ENCODE results near the gene FEV.

DNA sequence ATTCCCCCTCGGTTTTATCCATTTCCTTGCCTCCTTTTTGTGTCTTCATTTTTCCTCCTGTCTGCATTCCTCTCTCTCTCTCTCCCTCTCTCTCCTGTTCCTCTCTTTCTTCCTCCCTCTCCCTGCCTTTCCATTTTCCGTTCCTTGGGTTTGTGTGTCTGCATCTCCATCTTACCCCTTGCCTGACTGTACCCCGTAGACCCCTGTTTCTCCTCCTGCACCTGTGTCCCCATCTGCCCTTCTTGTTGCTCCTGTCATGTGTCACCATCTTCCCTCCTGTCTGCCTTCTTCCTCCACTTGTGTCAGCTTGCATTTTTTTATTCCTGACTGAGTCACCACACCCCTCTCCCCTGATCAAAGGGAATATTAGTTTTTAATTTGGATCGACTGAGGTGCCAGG is 23.8 kb downstream of the FEV start:
- TF ChIP-seq POLR2AphosphoS5 (IDR thresholded peaks at IDR 0.05) (no peak), POLR2A (IDR thresholded peaks at IDR 0.05) (no peak)
- TF ChIP-seq, protein P1, sequence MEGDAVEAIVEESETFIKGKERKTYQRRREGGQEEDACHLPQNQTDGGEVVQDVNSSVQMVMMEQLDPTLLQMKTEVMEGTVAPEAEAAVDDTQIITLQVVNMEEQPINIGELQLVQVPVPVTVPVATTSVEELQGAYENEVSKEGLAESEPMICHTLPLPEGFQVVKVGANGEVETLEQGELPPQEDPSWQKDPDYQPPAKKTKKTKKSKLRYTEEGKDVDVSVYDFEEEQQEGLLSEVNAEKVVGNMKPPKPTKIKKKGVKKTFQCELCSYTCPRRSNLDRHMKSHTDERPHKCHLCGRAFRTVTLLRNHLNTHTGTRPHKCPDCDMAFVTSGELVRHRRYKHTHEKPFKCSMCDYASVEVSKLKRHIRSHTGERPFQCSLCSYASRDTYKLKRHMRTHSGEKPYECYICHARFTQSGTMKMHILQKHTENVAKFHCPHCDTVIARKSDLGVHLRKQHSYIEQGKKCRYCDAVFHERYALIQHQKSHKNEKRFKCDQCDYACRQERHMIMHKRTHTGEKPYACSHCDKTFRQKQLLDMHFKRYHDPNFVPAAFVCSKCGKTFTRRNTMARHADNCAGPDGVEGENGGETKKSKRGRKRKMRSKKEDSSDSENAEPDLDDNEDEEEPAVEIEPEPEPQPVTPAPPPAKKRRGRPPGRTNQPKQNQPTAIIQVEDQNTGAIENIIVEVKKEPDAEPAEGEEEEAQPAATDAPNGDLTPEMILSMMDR (IDR thresholded peaks at IDR 0.05), result no peak

All from prostate gland (tissue), 2 donors.